ENCODE measurements around the gene DDR2.

- TF ChIP-seq CTCF (IDR thresholded peaks at IDR 0.05), result no peak
- no peak for TF ChIP-seq SMC3 (IDR thresholded peaks at IDR 0.05; ENCODE audit: low read depth, low read length)
- TF ChIP-seq EP300 (IDR thresholded peaks at IDR 0.05; ENCODE audit: borderline replicate concordance in 1 of 2, low read depth in 1 of 2, low read length in 1 of 2), result no peak; a peak in 1 of 4 replicates
- TF ChIP-seq RFX5 (IDR thresholded peaks at IDR 0.05; ENCODE audit: low read length), result no peak
- TF ChIP-seq ELF1 (IDR thresholded peaks at IDR 0.05), result no peak
- TF ChIP-seq POLR2AphosphoS5 (IDR thresholded peaks at IDR 0.05; ENCODE audit: low read depth, low read length), result no peak
- no peak for TF ChIP-seq SIN3A (IDR thresholded peaks at IDR 0.05; ENCODE audit: borderline replicate concordance, low read depth, low read length)
- TF ChIP-seq RAD21 (IDR thresholded peaks at IDR 0.05; ENCODE audit: low read length), result no peak
- TF ChIP-seq USF1 (IDR thresholded peaks at IDR 0.05; ENCODE audit: borderline replicate concordance, low read depth), result no peak
Observed at GRCh38 chr1:162689745-162690671, 57.7 kb downstream of the DDR2 start.
